Measurements from ENCODE around the gene CNOT1. TPM values are rescaled to one million over a fixed set of nuclear protein-coding genes. Genes with fewer than 3 reads are reported as not detected.

CNOT1 gene
- total RNA-seq, 1 experiment from 2014 or later, result 328 TPM

- no peak overlapping the region for H4K8ac ChIP-seq (replicated peaks; ENCODE audit: insufficient read length, low read depth, low read length)
- H3K79me1 ChIP-seq (ENCODE audit: insufficient read depth, low read depth, low read length, poor library complexity, severe bottlenecking), result no peaks in the 10 kb centered on the region
- no peak overlapping the region for H2AFZ ChIP-seq (ENCODE audit: low read length)
- no peak overlapping the region for H4K91ac ChIP-seq (ENCODE audit: insufficient read length, low read depth, low read length)
- H3K23ac ChIP-seq (ENCODE audit: insufficient read length, low read depth, low read length), result no peak overlapping the region
- H3K4ac ChIP-seq (ENCODE audit: low read depth, low read length), result no peak overlapping the region
- H4K5ac ChIP-seq (ENCODE audit: insufficient read length, low read depth, low read length), result no peak overlapping the region
- H3K27ac Mint-ChIP-seq, result no peak overlapping the region
- H3K27ac ChIP-seq (ENCODE audit: insufficient read length, low read depth, low read length), result no peak overlapping the region
- TF ChIP-seq, protein P1, sequence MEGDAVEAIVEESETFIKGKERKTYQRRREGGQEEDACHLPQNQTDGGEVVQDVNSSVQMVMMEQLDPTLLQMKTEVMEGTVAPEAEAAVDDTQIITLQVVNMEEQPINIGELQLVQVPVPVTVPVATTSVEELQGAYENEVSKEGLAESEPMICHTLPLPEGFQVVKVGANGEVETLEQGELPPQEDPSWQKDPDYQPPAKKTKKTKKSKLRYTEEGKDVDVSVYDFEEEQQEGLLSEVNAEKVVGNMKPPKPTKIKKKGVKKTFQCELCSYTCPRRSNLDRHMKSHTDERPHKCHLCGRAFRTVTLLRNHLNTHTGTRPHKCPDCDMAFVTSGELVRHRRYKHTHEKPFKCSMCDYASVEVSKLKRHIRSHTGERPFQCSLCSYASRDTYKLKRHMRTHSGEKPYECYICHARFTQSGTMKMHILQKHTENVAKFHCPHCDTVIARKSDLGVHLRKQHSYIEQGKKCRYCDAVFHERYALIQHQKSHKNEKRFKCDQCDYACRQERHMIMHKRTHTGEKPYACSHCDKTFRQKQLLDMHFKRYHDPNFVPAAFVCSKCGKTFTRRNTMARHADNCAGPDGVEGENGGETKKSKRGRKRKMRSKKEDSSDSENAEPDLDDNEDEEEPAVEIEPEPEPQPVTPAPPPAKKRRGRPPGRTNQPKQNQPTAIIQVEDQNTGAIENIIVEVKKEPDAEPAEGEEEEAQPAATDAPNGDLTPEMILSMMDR (conservative IDR thresholded peaks at IDR 0.05), result no peak
- H3K18ac ChIP-seq (ENCODE audit: insufficient read length, low read depth, low read length), result no peak overlapping the region
- WGBS (ENCODE audit: extremely low coverage, insufficient read length, low lambda C conversion rate), result no CpG with 5 or more reads among the region's 1 CpG
- no peaks in the 10 kb centered on the region for H3K4me1 ChIP-seq (ENCODE audit: insufficient read depth, low read length)
- H4K20me1 ChIP-seq (ENCODE audit: control insufficient read depth, insufficient read depth, insufficient read length), result no peaks in the 10 kb centered on the region
- no peak overlapping the region for H2BK5ac ChIP-seq (ENCODE audit: insufficient read length, low read length)
- H3K4me1 Mint-ChIP-seq, result no peaks in the 10 kb centered on the region
- no peaks in the 10 kb centered on the region for H3K27me3 ChIP-seq (ENCODE audit: insufficient read depth, low read length)
- H3K56ac ChIP-seq (ENCODE audit: insufficient read length, low read depth, low read length), result no peak overlapping the region
- no peaks in the 10 kb centered on the region for H3K27me3 Mint-ChIP-seq (ENCODE audit: low read depth)
- no peak for DNase-seq
- no peaks in the 10 kb centered on the region for H3K79me2 ChIP-seq (ENCODE audit: insufficient read depth, low read length)
- no peak overlapping the region for H3K9ac ChIP-seq (ENCODE audit: extremely low read depth, insufficient read length, low read length)
- H2BK20ac ChIP-seq (ENCODE audit: low read depth, low read length, poor library complexity, severe bottlenecking), result no peak overlapping the region
- no peaks in the 10 kb centered on the region for H3K23me2 ChIP-seq (ENCODE audit: insufficient read length, low read depth, low read length, poor library complexity, severe bottlenecking)
- H3K36me3 Mint-ChIP-seq (ENCODE audit: insufficient read depth in 1 of 3, low read depth in 3 of 3), result peaks cover 62 to 93% (median 89%) of the 10 kb centered on the region in 3 experiments
- H2BK12ac ChIP-seq (ENCODE audit: insufficient read length, low read depth, low read length), result no peak overlapping the region
- no peaks in the 10 kb centered on the region for H3K9me3 ChIP-seq (ENCODE audit: control insufficient read depth, low read depth, low read length)
- no peak overlapping the region for H2BK120ac ChIP-seq (ENCODE audit: low read depth, low read length, poor library complexity, severe bottlenecking)
- H3K9me3 Mint-ChIP-seq, result no peaks in the 10 kb centered on the region
- H3K4me2 ChIP-seq (ENCODE audit: insufficient read depth, insufficient read length, low read length), result no peak overlapping the region
- no peak overlapping the region for H2BK15ac ChIP-seq (ENCODE audit: low read depth, low read length)
- no peak overlapping the region for H3K14ac ChIP-seq (ENCODE audit: insufficient read depth, low read length)
- no peak overlapping the region for H3K4me3 Mint-ChIP-seq
- H3T11ph ChIP-seq (ENCODE audit: low read length), result no peak overlapping the region
- no peak overlapping the region for H2AK5ac ChIP-seq (ENCODE audit: insufficient read length, low read length)
These were observed 52.5 kb downstream of the CNOT1 start for GRCh38 chr16:58577141-58577540.

Data from H9 (cell line).